OCI-LY1 (cell line): ENCODE data around the gene NSUN2.

Experiments used
- H2AFZ ChIP-seq: fragments of 200-600 bp; sonication (generic), shearing (Covaris generic); 2 replicates; pipeline ENCODE4 v1.6.0; 2014; ENCODE audit warnings: antibody characterized with exemption, mild to moderate bottlenecking, low read length
- H3F3A ChIP-seq: fragments of 200-600 bp; sonication (generic), shearing (Covaris generic); 2 replicates; pipeline ENCODE4 v1.6.0; 2014; ENCODE audit warnings: mild to moderate bottlenecking, antibody characterized with exemption, low read length, moderate library complexity; ENCODE audit not compliant: insufficient read depth
- H3K27ac ChIP-seq: fragments of 200-600 bp; sonication (generic); 2 replicates; pipeline ENCODE4 v1.5.1; 2014; ENCODE audit warnings: low read length, mixed run types, mild to moderate bottlenecking, low read depth; ENCODE audit not compliant: poor library complexity, severe bottlenecking
- H3K27me3 ChIP-seq: fragments of 200-600 bp; sonication (generic); 2 replicates; pipeline ENCODE4 v1.6.0; 2014; ENCODE audit warnings: antibody characterized with exemption, mild to moderate bottlenecking, low read length, moderate library complexity; ENCODE audit not compliant: insufficient read depth
- H3K36me3 ChIP-seq: fragments of 200-600 bp; sonication (generic); 2 replicates; pipeline ENCODE4 v1.6.1; 2014; ENCODE audit warnings: mild to moderate bottlenecking, antibody characterized with exemption, low read length, moderate library complexity, mixed read lengths; ENCODE audit not compliant: insufficient read depth
- H3K4me1 ChIP-seq: fragments of 200-600 bp; sonication (generic); 2 replicates; pipeline ENCODE4 v1.5.1; 2014; ENCODE audit warnings: mild to moderate bottlenecking, low read length, moderate library complexity; ENCODE audit not compliant: insufficient read depth, severe bottlenecking
- H3K4me2 ChIP-seq: fragments of 200-600 bp; sonication (generic), shearing (Covaris generic); 2 replicates; pipeline ENCODE4 v1.6.1; 2014; ENCODE audit warnings: low read length
- H3K4me3 ChIP-seq: fragments of 200-600 bp; sonication (generic); 2 replicates; pipeline ENCODE4 v1.5.1; 2014; ENCODE audit warnings: low read length, low read depth, mild to moderate bottlenecking, mixed read lengths; ENCODE audit not compliant: poor library complexity, severe bottlenecking
- H3K79me2 ChIP-seq: fragments of 200-600 bp; shearing (Covaris generic); 2 replicates; pipeline ENCODE4 v1.6.1; 2016; ENCODE audit warnings: mixed run types, low read length, mixed read lengths; ENCODE audit not compliant: insufficient read depth
- H3K9ac ChIP-seq: fragments of 200-600 bp; sonication (generic), shearing (Covaris generic); 2 replicates; pipeline ENCODE4 v1.6.1; 2014; ENCODE audit warnings: mild to moderate bottlenecking, low read length, mixed read lengths
- H3K9me2 ChIP-seq: fragments of 200-600 bp; sonication (generic), shearing (Covaris generic); 2 replicates; pipeline ENCODE4 v1.6.1; 2014; ENCODE audit warnings: low read depth, mild to moderate bottlenecking, low read length, mixed read lengths
- H3K9me3 ChIP-seq: fragments of 200-600 bp; shearing (Covaris generic); 2 replicates; pipeline ENCODE4 v1.6.1; 2014; ENCODE audit warnings: low read length, mixed read lengths
- H4K20me1 ChIP-seq: fragments of 200-600 bp; sonication (generic), shearing (Covaris generic); 2 replicates; pipeline ENCODE4 v1.6.0; 2016; ENCODE audit warnings: mild to moderate bottlenecking, low read length; ENCODE audit not compliant: insufficient read depth
- EZH2 ChIP-seq: fragments of 200-600 bp; sonication (generic), shearing (Covaris generic); IDR thresholded peaks from 2 replicates; pipeline ENCODE4 v1.8.0; 2017; ENCODE audit warnings: borderline replicate concordance, mixed run types, mild to moderate bottlenecking, antibody characterized with exemption, low read length, moderate library complexity, mixed read lengths
- TF ChIP-seq, protein P1 (sequence below): fragments of 200-600 bp; sonication (generic), shearing (Covaris generic); IDR thresholded peaks from 2 replicates; pipeline ENCODE4 v1.5.1; 2017; ENCODE audit warnings: mild to moderate bottlenecking, antibody characterized with exemption, low read length, moderate library complexity, mixed read lengths

The NSUN2 gene

DNA sequence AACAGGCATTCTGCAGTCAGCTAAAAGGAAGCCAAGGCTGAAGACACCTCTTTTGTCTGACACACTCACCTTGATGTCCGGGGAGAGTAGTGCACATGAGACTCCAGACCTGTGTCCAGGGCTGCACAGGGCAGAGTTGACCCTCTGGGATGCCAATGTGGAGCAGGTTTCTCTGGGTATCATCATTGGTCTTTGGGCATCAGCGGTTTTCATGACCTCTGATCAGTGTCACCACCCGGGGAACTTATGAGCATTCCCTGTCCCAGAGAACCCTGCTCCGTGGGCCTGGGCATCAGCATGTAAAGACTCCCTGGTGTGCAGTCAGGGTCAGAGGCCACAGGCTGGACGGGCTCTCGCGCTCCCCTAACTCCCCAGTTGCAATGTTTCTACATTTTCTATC lies 80.2 kb downstream of the NSUN2 start:
- no peak overlapping the region for H3K4me3 ChIP-seq
- no peaks in the 10 kb centered on the region for H3K36me3 ChIP-seq
- no peak overlapping the region for H2AFZ ChIP-seq
- no peaks in the 10 kb centered on the region for H3K79me2 ChIP-seq
- no peaks in the 10 kb centered on the region for H3K9me3 ChIP-seq
- H3F3A ChIP-seq = no peaks in the 10 kb centered on the region
- H3K27ac ChIP-seq = no peak overlapping the region
- TF ChIP-seq EZH2 = no peak
- TF ChIP-seq, protein P1, sequence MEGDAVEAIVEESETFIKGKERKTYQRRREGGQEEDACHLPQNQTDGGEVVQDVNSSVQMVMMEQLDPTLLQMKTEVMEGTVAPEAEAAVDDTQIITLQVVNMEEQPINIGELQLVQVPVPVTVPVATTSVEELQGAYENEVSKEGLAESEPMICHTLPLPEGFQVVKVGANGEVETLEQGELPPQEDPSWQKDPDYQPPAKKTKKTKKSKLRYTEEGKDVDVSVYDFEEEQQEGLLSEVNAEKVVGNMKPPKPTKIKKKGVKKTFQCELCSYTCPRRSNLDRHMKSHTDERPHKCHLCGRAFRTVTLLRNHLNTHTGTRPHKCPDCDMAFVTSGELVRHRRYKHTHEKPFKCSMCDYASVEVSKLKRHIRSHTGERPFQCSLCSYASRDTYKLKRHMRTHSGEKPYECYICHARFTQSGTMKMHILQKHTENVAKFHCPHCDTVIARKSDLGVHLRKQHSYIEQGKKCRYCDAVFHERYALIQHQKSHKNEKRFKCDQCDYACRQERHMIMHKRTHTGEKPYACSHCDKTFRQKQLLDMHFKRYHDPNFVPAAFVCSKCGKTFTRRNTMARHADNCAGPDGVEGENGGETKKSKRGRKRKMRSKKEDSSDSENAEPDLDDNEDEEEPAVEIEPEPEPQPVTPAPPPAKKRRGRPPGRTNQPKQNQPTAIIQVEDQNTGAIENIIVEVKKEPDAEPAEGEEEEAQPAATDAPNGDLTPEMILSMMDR = no peak
- no peaks in the 10 kb centered on the region for H3K4me1 ChIP-seq
- H3K4me2 ChIP-seq = no peak overlapping the region
- H3K9me2 ChIP-seq = no peaks in the 10 kb centered on the region
- no peak overlapping the region for H3K9ac ChIP-seq
- no peaks in the 10 kb centered on the region for H3K27me3 ChIP-seq
- H4K20me1 ChIP-seq = no peaks in the 10 kb centered on the region

DNA sequence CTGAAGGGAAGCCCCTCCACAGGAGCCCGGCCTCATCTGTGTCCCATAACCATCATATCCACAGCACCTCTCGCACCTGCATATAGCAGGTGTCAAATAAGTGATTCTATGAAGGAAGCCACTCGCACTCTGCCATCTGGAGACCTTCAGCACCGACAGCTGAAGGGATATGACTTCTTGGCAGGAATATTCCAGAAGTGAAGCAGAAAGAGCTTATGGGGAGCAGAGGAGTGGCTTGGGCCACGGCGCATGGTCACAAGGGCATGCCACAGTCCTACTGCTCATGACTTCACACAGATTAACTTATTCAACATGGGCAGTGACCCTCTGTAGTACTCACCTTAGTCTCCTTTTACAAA lies 80.9 kb downstream of the NSUN2 start:
- Histone ChIP-seq H3K9me2 (no peaks in the 10 kb centered on the region), H3K9me3 (no peaks in the 10 kb centered on the region), H3K27me3 (no peaks in the 10 kb centered on the region), H2AFZ (no peak overlapping the region), H3K36me3 (no peaks in the 10 kb centered on the region), H3K27ac (no peak overlapping the region), H3F3A (no peaks in the 10 kb centered on the region), H4K20me1 (no peaks in the 10 kb centered on the region), H3K4me3 (no peak overlapping the region), H3K79me2 (no peaks in the 10 kb centered on the region), H3K4me1 (no peaks in the 10 kb centered on the region), H3K4me2 (no peak overlapping the region), H3K9ac (no peak overlapping the region)
- TF ChIP-seq, protein P1 = no peak
- no peak for TF ChIP-seq EZH2

DNA sequence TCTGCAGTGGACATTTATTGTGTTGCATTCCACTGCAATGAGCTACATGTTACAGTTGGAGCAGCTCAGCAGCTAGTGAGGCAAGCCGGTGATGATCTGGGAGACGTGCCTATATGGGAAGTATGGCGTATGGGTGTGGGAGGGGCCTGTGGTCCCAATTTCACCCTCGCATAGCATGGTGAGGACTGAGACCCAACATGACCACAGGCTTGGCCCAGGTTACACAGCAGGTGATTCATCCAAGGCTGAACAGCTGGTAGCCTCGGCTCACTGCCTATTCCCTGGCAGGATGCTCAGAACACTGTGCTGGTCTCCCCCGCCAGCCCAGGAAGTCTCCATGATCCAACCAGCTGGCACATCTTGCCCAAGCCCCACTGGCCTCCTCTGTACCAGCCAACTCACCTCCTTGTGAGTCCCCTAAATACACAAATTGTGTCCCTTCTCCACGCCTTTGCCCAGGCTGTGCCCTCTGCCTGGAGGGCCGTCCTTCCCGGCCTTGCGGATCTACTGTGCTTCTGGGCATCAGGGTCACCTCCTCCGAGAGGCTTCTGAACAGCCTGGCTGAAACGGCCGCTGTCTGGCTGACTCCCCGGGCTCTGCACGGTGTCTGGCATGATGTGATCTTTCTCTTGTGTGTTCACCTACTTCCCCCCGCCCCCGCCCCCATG lies 81.4 kb downstream of the NSUN2 start:
- Histone ChIP-seq H3K27ac (no peak overlapping the region), H2AFZ (no peak overlapping the region), H3K27me3 (no peaks in the 10 kb centered on the region), H3K36me3 (no peaks in the 10 kb centered on the region), H4K20me1 (no peaks in the 10 kb centered on the region), H3K4me2 (no peak overlapping the region), H3K4me1 (no peaks in the 10 kb centered on the region), H3K9me2 (no peaks in the 10 kb centered on the region), H3K9ac (no peak overlapping the region), H3F3A (no peaks in the 10 kb centered on the region), H3K9me3 (no peaks in the 10 kb centered on the region), H3K4me3 (no peak overlapping the region), H3K79me2 (no peaks in the 10 kb centered on the region)
- TF ChIP-seq EZH2 = no peak
- TF ChIP-seq, protein P1 = no peak
